Activated T-cell treated with anti-CD3 and anti-CD28 coated beads for 4 hours (primary cell): ENCODE results near the gene VWA5B1.
A peak's percentile ranks its signal among the peaks of the same experiment; 100 is the strongest.

Experiments
- DNase-seq: peaks from one replicate; pipeline ENCODE4 v3.0.0-alpha.2; 2020

VWA5B1 gene

DNA sequence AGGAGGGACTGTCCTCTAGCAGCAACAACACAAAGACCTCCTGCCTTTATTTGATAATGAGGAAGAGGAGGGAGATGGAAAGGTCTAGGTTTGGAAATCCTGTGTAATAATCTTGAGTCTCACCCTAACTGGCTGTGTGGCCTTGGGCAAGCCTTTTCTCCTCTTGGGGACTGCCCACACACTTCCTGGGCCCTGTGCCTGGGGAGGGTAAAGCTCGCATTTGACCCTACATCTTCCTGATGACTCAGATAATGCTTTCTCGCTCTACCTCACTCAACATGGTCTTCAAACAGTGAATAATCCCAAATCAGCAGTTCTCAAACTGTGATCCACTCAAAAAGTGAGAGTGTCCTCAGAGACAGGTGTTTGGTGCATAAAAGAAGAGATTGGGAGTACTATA lies 81.2 kb downstream of the VWA5B1 start:
- DNase-seq = no peak

DNA sequence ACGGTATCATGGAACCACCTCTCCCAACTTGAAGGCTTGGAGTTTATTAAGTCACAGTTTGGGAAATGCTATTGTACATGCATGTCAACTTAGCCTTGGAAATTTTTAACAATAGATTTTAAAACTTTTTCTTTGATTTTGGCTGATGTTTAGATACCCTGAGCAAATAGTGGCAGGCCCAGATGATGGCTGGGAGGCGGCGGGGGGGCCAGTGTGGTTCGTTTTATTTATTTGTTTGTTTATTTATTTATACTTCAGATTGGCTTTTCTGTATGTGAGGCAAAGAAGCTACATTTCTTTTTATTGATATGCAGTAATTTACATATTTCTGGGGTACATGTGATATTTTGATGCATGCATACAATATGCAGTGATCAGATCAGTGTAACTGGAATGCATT lies 82.0 kb downstream of the VWA5B1 start:
- no peak for DNase-seq

DNA sequence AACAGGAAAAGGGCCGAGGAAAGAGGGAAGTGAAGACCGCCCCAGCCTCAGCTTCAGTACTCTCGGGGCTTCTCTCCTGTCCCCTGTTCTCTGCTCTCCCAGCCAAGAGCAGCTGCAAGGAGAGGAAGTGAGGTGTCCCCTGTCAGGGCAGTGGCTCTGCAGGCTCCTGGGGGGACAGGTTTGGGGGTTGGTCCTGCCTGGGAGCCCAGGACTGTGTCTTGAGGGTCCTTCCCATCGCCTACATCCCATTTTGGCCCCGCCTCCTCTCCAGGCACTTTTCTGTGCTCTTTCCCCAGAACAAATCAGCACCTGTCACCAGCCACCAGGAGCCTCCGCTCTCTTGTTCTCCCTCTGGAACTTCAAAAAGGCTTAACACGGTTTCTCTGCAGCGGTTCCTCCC lies 82.6 kb downstream of the VWA5B1 start:
- DNase-seq = no peak

DNA sequence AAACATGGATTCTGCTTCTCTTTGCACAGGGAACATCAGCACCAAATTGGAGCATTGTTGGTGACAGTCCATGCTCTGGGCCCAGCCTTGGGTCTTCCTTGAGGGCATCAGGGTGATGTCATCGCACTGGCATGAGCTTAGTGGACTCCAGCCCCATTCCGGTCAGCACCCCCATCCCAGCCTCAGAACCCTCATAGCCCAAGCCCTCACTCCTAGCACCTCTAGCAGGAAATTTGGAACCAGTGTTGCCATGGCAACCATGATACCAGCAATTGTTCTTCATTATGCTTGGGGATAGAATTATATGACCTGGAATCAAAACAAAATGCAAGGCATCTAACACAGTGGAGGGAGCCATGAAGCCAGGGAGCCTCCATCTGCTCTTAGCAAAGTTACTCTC lies 83.1 kb downstream of the VWA5B1 start:
- no peak for DNase-seq

DNA sequence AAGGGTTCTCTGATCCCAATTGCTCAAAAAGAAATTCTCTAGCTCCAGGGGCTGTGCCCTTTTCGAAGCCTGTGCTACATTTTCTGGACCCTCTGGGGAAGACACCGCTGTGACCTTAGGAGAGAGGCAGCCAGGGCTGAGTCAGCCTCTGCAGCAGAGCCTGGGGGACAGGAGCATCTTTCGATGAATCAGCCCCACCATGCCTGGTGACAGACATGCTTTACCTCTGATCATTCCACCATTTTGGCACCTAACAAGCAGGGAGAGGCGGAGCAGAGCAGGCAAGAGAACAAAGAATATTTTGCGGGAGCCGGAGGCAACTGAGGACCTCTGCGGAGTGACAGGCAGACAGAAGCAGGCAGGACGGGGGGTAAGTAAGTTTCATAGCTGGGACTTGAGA lies 84.9 kb downstream of the VWA5B1 start:
- no peak for DNase-seq

DNA sequence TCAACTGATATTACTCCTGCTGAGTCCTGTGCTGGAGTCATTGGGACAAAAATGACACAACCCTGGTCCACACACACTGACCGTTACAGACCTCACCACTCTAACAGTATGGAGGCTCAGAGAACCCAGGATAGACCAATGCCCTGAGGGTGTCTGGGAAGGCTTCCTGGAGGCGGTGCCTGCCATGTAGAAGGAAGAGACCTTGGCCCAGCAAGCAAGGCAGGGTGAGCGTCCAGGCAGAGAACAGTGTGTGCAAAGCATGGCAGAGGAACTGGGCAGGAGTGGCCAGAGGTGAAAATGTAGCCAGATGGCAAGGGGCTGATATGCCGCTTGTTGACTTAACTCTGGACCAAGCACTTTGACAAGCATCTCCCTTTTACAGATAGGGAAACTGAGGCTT lies 85.5 kb downstream of the VWA5B1 start:
- no peak for DNase-seq

DNA sequence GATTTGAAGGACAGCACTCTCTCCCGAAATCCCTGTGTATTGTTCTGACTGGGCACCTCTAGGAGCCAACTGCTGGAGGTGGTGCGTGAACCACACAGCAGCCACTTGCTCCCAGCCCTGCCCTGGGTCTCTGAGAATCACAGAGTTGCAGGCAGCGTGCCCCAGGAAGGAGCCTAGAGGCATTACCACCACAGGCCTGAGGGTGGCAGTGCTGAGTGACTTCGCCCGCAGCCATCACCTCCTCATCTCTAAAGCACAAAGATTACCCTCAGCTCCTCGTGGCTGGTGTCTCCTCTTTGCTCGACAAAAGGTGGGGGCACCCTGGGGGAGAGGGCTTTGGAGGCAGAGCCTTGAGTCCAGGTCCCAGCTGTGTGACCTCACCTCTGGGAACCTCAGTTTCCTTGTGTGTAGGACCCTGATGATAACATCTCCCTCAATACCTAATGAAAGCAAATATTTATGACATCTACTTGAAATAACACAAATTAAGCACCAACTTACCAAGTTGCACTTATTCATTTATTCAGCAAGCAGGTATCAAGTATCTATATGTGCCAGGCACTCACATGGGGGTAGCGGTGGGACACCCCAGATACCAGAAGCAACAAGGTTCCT lies 86.3 kb downstream of the VWA5B1 start:
- peak; percentile 40 for DNase-seq

DNA sequence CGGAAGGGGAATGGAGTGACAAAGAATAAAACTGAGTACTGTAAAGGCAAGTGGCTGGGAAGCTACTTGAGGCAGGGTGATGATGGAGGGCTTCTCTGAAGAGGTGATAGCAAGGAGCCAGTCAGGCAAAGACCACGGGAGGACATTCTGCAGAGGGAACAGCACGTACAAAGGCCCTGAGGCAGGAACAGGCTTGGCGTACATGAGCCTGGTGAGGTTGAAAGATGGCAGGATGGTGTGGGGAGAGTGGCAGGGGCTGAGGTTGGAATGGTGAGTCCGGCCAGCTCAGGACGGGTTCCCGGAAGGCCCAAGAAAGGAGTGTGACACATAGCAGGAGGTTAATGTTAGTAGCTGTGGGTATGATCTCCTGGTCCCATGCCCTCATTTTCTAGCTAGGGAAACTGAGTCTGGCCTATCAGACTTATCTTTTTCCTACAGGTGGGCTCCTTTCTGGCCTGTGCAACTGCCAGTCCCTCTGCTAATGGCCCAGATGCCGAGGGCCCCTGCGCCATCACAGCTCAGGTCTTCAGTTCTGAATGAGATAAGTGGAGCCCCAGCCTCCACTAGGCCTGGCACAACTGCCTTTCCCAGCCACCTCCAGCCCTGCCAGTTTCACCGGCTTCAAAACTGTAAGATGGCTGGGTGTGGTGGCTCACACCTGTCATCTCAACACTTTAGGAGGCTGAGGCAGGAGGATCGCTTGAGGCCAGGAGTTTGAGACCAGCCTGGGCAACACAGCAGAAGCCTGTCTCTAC lies 87.0 kb downstream of the VWA5B1 start:
- no peak for DNase-seq

DNA sequence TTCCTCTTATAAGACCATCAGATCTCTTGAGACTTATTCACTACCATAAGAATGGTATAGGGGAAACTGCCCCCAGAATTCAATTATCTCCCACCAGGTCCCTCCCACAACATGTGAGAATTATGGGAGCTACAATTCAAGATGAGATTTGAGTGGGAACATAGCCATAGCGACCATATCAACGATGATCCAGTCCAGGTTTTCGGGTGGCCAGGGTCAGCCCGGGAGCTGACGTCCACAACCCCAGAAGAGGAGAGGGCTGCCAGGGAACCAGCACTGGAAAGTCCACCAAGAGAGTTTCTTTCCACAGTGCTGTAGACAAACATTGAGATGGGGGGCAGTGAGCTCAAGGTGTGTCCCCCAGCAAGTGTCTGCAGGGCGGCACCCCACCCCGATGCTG lies 88.4 kb downstream of the VWA5B1 start:
- DNase-seq = no peak

DNA sequence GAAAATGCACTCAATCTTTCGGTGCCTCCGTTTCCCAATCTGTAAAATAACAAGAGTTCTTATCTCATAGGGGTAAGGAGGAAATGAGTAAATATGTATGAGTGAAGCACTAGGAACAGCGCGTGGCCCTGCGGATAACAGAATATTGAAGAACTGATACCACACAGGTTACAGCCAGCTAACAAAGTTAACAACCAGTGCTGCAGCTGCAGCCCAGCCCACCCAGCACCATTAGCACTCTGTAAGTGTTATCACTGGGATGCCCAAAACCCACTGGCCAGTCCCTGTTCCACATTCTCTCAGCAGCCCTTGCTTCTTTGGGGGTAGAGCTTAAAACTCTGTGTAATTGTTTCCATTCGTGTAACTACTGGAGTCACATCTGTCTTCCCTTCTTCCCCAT lies 89.5 kb downstream of the VWA5B1 start:
- DNase-seq = no peak

DNA sequence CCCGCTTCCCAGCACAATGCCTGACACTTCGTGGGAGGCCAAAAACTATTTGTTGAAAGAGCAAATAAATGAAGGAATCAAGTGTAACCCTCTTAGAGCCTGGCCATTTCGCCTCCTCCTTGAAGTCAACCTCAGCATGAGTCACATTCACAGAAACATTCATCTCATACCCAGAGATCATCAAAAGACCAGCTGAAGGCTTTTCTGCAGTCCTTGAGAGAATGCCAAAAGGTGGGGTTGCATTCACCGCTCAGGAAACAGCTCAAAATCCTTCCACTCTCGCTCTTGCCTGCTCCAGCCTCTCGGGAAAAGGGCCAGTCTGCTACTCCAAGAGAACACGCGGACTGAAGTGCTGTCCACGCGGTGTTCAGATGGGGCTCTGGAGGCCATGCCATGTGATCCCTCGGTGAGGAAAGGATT lies 90.0 kb downstream of the VWA5B1 start:
- no peak for DNase-seq

DNA sequence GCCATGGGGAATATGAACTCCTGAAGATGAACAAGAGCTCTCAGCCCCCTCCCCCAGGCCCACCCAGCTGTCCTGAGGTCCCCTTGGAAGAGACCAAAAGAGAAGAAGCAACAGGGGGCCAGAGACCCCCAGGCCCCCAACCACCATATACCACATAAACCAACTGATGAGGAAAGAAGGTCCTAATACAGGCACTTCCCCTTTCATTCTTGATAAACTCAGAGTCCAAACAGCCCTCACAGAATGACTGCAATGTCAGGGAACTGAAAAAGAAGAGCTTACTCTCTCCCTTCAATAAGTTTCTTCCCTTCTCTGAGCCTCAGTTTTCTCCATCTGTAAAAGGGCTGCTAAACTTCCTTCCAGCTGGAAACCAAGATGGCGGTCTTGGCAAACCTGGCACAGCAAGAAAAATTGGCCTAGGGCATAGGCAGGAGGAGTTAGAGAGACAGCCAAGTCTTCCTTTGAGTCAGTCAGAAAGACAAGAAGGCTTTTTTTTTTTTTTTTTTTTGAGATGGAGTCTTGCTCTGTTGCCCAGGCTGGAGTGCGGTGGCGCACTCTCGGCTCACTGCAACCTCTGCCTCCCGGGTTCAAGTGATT lies 90.5 kb downstream of the VWA5B1 start:
- no peak for DNase-seq

DNA sequence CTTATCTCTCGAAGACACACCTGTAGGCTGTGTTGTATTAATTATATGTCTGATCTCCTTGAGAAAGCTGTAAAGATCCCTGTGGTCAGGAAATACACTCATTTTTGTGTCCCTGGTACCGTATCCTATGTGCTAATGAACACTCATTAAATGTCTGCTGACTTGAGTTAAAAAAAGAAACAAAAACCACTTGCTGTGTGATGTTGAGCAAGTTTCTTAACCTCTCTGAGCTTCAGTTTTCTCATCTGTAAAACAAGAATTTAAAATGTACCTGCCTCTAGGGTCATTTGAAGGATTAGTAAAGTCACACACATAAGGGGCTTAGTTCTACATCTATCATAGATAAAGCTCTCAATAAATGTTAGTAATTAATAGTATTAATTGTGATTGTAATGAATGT lies 91.3 kb downstream of the VWA5B1 start:
- no peak for DNase-seq

DNA sequence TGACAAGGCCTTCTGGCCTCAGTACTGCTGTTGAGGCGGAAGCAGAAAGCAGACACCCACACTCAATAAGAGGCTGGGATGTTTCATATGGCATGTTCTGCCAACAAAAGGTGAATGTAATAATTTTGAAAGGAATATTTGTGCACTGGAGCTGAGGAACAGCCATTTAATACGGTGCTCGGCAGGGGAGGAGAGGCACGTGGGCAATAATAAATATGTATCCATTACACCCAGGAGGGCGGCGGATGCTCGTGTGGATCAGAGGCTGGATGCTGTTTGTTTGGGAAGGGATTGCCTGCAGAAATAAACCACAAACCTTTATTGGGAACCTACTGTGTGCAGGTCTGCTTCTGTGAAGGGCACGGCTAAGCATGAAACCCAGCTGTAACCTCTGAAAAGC lies 92.0 kb downstream of the VWA5B1 start:
- no peak for DNase-seq

DNA sequence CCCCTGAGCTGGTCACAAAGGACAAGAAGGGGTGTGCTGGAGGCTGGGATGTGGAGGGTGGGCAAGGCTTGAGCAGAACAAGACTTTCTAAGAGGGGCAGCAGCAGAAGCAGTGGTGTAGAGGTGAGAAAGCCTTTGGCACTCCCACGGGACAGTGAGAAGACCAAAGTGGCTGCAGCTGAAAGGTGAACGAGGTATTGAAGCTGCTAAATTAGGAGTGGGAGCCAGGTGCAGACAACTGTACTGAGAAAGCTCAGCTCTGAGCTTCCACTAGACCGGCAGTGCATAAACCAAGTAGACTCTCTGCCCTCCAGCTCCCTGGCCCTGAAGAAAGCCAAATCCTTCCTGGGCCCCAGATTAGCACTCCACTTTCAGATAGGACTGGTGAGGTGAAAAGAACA lies 93.0 kb downstream of the VWA5B1 start:
- no peak for DNase-seq

DNA sequence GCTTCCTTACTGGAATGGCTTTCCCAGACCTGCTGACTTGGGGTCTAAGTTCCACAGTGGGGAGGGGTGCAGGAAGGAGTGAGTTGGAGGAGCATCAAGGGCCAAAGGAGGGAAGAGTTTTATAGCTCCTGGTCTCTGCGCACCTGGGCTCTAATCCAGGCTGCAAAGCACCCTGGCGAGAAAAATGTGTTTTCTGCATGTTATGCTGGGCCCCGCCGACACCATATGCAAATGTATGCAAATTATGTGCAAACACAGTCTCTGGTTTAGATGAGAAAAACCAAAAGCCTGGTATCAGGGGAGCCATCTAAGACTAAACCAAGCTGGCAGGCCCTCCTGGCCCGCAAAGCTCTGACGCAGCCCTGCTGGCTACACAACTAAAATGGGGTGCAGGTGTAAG lies 95.0 kb downstream of the VWA5B1 start:
- no peak for DNase-seq

DNA sequence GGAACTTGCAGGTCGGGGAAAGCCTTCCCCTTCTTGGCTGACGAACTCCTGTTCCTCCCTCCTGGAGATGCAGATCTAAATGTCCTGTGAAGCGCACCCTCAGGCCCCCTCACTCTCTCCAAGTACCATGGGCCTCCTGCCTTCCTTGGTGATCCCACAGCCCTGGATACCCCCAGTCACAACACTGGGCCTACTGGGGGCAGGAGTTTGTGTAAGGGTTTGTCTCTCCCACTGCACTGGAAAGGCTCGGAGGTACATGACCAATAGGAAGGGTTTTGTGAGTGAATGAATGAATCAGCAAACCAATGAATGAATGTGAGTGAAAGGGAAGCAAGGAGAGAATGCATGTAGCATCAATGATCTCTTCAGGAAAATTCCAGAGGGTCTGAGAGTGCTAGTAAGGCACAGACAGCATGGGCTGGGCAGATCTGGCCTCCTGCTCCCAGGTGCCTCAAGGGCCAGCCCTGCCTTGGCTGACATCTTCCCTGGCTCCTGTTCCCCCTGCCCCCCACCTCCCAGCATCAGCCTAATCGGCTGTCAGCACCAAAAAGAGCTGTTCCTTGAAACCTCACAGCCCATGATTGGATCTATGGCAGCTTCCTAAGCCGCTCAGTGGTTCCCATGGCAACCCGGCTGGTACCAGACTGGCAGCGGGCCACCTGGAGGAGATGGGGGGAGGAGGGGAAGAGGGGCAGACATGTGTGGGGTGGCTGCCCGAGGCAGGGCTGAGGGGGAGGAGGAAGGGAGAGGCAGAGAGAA lies 95.8 kb downstream of the VWA5B1 start:
- DNase-seq = no peak

DNA sequence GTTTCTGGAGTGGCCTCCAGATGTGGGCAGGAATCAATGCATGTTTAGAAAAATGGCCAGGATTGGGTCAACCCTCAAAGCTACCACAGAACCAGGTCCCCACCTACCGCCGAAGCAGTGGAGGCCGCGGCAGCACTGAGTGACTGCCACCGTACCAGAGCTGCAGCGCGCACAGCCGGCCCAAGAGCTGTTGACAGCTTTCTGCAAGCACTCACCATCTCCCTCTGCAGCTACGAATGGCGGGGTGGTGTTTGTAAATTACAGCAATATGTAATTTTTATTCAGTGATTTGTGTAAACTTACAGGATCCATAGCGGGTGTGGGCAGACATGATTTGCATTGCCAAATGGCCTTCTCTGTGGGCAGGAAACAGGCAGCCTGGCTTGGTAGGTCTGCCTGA lies 98.9 kb downstream of the VWA5B1 start:
- no peak for DNase-seq

DNA sequence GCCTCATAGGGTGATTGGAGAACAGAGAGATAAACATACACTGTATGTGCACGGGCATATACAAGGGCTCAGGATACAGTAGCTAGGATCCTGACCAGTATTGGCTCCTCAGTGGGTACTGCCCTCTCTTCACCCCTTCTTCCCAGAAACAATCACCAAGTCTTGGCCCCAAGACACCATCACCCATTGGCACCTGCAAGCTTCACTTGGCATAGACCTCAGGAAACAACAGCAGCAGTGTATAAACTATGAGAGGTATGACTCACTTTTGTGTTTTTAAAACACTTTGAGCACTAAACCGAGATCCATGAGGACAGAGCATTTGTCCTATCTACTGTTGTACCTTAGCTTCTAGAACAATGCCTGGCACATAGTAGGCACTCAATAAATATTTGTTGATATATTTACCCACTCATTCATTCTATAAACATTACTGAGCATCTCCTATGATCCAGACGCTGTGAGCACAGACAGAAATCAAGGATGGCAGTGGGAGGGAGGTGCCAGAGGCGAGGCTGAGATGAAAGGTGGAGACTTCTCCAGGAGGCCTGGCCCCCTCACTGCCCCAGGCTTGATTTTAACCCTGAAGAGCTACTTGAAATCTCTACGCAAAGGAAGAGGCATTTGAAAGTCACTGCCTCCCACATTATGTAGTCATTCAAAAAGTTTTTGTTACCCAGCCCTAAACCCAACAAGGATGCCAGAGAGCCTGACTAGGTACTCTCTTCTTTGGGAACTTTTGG lies 100.1 kb downstream of the VWA5B1 start:
- no peak for DNase-seq

DNA sequence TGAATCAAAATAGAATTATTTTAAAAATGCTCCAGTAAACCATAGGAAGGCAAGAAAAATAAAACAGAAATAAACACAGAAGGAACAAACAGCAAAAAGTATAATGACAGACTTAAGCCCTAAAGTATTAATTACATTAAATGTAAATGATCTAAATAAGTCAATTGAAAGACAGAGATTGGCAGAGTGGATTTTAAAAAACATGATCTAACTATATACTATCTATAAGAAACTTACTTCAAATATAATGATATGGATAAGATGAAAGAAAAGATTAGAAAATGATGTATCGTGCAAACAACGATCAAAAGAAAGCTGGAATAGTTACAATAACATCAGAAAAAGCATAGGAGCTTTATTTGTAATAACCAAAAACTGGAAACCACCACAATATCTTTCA lies 104.6 kb downstream of the VWA5B1 start:
- no peak for DNase-seq

DNA sequence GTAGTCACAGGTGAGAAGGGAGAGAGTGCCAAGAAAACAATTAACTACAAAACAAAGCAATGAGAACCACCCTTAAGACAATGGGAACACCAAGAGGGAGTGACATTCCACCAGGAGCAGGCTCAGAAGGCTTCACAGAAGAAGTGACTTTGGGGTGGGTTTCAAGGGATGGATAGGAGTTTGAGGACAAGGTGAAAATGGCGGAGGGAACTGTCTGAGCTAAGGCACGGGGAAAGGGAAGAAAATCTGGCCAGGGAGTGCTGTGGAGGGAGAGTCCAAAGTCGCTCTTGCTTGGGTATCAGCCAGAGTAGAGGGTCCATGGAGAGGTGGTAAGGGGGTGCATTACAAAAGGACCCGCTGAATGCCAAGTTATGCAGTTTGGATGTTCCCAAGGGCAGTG lies 108.1 kb downstream of the VWA5B1 start:
- no peak for DNase-seq

DNA sequence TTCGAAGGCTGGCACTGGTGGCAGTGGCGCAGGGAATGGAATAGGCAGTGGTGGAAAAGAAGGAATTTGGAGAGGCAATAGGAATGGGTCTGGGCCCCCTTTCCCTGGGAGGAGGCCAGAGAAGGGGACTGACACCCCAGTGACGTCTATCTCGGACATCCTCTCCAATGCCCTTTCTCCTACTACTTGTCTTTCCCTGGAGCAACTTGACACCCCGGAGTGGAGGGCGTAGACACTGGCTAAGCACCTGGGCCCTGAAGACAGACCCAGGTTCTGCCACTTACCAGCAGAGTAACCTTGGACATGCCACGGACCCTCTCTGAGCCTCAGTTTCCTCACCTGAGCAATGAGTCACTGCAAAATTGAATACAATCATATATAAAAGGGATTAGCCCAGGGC lies 108.5 kb downstream of the VWA5B1 start:
- DNase-seq = no peak

DNA sequence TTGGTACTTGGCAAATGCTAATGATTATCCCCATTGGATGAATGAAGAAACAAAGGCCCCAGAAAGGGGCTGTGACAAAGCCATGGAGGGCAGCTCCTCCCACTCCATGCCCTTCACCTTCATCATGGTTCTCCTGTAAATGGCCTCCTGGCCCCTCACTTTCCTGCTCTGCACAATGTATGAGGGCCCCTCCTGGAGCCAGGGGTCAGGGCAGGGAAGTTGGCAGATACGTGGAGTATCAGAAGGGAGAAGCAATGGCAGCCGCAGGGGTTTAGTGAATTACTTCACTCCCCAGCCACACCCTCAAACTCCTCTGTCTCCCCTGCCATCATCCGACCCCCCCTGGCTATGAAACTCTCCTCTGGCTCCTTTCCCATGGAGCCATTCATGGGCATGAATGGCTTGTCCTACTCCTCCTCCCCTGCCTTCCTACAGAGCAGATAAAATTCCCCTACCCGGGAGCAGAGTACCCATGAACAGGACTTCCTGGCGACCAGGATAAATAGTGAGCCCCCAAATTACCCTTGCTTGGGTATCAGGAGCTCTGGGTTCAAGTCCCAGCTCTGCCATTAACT lies 109.0 kb downstream of the VWA5B1 start:
- DNase-seq = no peak
